ENCODE measurements around the gene BRI3. TPM values are rescaled to one million over a fixed set of nuclear protein-coding genes. Genes with fewer than 3 reads are reported as not detected.
"Not testable (repeated sequence)": the region's sequence is repeated elsewhere in the genome, so short reads cannot be mapped to it uniquely, and the experiment has no call there.

The BRI3 gene
- total RNA-seq, 6 experiments from 2014 or later = 34.7 to 160 (median 137) TPM

- peaks cover 0 to 51% (median 6%) of the 10 kb centered on the region in 4 donors for H3K36me3 ChIP-seq
- intact Hi-C loops (cut with DNase I) = no loop called here
These were observed 28.1 kb downstream of the BRI3 start for GRCh38 chr7:98309566-98309965.

GRCh38 chr7:98312201-98312600 is 30.7 kb downstream of the BRI3 start:
- Histone ChIP-seq H3K27ac (no peak overlapping the region), H3K36me3 (peaks cover 0 to 54% (median 3%) of the 10 kb centered on the region in 4 donors), H3K27me3 (no peaks in the 10 kb centered on the region), H3K4me3 (no peak overlapping the region), H3K4me1 (no peaks in the 10 kb centered on the region), H3K9me3 (no peaks in the 10 kb centered on the region)
- intact Hi-C loops (cut with DNase I) = no loop called here
- WGBS (ENCODE audit: insufficient coverage, low coverage, low lambda C conversion rate, missing lambda C conversion rate) = 59% methylated on average over 4 of the region's 7 CpGs
- DNase-seq = no peak
- no peak for ATAC-seq
- TF ChIP-seq, protein P1, sequence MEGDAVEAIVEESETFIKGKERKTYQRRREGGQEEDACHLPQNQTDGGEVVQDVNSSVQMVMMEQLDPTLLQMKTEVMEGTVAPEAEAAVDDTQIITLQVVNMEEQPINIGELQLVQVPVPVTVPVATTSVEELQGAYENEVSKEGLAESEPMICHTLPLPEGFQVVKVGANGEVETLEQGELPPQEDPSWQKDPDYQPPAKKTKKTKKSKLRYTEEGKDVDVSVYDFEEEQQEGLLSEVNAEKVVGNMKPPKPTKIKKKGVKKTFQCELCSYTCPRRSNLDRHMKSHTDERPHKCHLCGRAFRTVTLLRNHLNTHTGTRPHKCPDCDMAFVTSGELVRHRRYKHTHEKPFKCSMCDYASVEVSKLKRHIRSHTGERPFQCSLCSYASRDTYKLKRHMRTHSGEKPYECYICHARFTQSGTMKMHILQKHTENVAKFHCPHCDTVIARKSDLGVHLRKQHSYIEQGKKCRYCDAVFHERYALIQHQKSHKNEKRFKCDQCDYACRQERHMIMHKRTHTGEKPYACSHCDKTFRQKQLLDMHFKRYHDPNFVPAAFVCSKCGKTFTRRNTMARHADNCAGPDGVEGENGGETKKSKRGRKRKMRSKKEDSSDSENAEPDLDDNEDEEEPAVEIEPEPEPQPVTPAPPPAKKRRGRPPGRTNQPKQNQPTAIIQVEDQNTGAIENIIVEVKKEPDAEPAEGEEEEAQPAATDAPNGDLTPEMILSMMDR (IDR thresholded peaks at IDR 0.05) = no peak
- no peak for TF ChIP-seq POLR2A (IDR thresholded peaks at IDR 0.05)

More at GRCh38 chr7:98309566-98309965, 28.1 kb downstream of the BRI3 start:
- Histone ChIP-seq H3K27me3 (no peaks in the 10 kb centered on the region), H3K9me3 (no peaks in the 10 kb centered on the region), H3K4me3 (no peak overlapping the region), H3K27ac (no peak overlapping the region), H3K4me1 (no peaks in the 10 kb centered on the region)
- TF ChIP-seq, protein P1 (IDR thresholded peaks at IDR 0.05) = no peak
- TF ChIP-seq POLR2A (IDR thresholded peaks at IDR 0.05) = no peak
- no CpG with 5 or more reads among the region's 8 CpGs for WGBS (ENCODE audit: insufficient coverage, low coverage, low lambda C conversion rate, missing lambda C conversion rate)
- ATAC-seq (no peak), DNase-seq (no peak)

- intact Hi-C loops (cut with DNase I) = no loop called here
- H3K4me1 ChIP-seq = no peaks in the 10 kb centered on the region
- 72% methylated on average over 3 of the region's 11 CpGs for WGBS (ENCODE audit: insufficient coverage, low coverage, low lambda C conversion rate, missing lambda C conversion rate)
- ATAC-seq (no peak), DNase-seq (no peak)
- H3K9me3 ChIP-seq = no peaks in the 10 kb centered on the region
- no peak overlapping the region for H3K4me3 ChIP-seq
- TF ChIP-seq, protein P1 (IDR thresholded peaks at IDR 0.05) = no peak
- no peak for TF ChIP-seq POLR2A (IDR thresholded peaks at IDR 0.05)
- H3K27ac ChIP-seq = no peak overlapping the region
- no peaks in the 10 kb centered on the region for H3K27me3 ChIP-seq
- peaks cover 0 to 44% (median 0%) of the 10 kb centered on the region in 4 donors for H3K36me3 ChIP-seq
These were observed 33.0 kb downstream of the BRI3 start for GRCh38 chr7:98314469-98314868.

DNA sequence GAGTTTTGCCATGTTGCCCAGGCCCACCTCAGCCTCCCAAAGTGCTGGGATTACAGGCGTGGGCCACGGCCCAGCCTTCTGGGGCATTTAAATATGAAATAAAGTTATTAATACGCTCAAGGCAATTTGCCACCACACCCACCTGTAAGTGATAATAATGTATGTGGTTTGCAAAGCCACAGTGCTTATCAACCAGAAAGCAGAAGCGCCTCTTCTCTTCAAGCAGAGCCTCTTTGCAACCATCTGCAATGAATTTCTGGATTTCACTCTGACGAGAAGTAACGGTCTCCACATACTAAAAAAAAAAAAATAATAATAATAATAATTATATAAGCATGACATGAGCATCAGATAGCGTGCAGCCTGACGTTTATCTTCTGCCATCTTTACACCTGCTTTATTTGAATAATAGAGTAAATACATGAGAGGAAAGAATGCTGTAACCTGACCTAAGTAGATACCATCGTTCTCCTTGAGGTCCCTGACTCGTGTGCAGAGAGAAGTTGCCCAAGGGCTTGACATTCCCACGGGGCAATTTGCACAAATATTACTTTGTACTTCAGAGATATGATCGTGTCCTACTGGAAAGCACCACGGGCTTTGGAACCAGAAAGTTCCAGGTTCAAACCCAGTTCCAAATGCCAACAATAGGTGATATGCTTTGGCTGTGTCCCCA is 34.0 kb downstream of the BRI3 start:
- Histone ChIP-seq H3K27ac (no peak overlapping the region), H3K4me3 (no peak overlapping the region), H3K36me3 (peaks cover 0 to 34% (median 0%) of the 10 kb centered on the region in 4 donors), H3K9me3 (no peaks in the 10 kb centered on the region), H3K27me3 (no peaks in the 10 kb centered on the region), H3K4me1 (no peaks in the 10 kb centered on the region)
- DNase-seq = no peak
- intact Hi-C loops (cut with DNase I) = no loop called here
- WGBS (ENCODE audit: insufficient coverage, low coverage, low lambda C conversion rate, missing lambda C conversion rate) = 72% methylated on average over 12 of the region's 13 CpGs
- TF ChIP-seq, protein P1 (IDR thresholded peaks at IDR 0.05) = no peak
- ATAC-seq = no peak

DNA sequence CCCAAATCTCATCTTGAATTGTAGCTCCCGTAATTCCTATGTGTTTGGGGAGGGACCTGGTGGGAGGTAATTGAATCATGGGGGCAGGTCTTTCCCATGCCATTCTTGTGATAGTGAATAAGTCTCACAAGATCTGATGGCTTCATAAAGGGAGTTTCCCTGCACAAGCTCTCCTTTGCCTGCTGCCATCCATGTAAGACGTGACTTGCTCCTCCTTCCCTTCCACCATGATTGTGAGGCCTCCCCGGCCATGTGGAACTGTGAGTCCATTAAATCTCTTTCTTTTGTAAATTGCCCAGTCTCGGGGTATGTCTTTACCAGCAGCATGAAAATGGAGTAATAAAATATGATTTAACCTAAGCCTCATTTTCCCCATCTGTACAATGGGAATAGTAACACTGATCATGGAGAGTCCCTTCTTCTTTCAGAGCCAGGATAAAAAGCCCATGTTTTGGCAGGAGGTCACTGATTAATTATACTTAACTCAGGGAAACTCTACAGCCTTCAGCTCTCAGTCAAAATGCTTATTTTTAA is 34.6 kb downstream of the BRI3 start:
- H3K4me3 ChIP-seq; H3K27ac ChIP-seq; H3K27me3 ChIP-seq; H3K4me1 ChIP-seq; H3K9me3 ChIP-seq; ATAC-seq; DNase-seq; intact Hi-C loops (cut with DNase I): not testable (repeated sequence)
- peaks cover 0 to 31% (median 0%) of the 10 kb centered on the region in 4 donors for H3K36me3 ChIP-seq
- WGBS (ENCODE audit: insufficient coverage, low coverage, low lambda C conversion rate, missing lambda C conversion rate) = 91% methylated on average over 3 of the region's 4 CpGs
